Measurements from ENCODE around the gene TMEM201. TPM values are rescaled to one million over a fixed set of nuclear protein-coding genes. Genes with fewer than 3 reads are reported as not detected.

The TMEM201 gene
- total and polyA plus RNA-seq, 2 donors (not counting 3 experiments of a cell fraction or from before 2014, with no cell fraction given), result 8.3 to 24.8 TPM

DNA sequence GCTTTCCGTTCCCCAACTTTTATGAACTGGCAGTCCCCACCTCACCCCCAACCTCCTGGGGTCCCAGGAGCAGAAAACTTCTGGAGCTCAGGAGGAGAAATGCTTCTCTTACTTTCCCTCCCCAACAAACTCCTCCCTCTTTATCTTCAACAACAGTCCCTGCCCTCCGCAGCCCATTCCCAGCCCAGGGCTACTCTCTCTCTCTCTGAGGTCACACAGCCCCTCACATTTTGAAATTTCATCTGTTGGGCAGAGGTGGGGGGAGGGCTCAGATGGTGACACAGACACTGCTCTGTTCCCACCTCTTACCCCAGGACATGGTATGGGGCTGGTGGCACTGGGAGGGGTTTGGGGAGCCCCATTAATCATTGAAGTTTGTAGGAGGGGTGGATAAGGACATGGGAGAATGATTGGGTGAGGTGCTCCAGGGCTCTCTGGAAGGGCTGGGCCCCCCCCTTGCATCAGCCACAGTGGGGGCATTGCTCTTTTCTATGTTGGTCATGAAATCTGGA, 68.9 kb downstream of the TMEM201 start:
- dilution Hi-C loops (cut with MboI; ENCODE audit: extremely low pct_ligation_motif_present, low sequenced_read_pairs), result no loop called here
- FAIRE-seq (no peak), DNase-seq (ENCODE audit: low read depth, low spot score) (no peak)
- Histone ChIP-seq H3K4me1 (ENCODE audit: control insufficient read depth, extremely low read depth, insufficient read depth, low read length) (no peaks in the 10 kb centered on the region), H3K4me3 (replicated peaks in 1 of 3; ENCODE audit: insufficient read depth in 1 of 3, low read depth in 1 of 3, low read length in 3 of 3) (no peak overlapping the region), H3K27ac (ENCODE audit: insufficient read depth, low read depth, low read length) (no peak overlapping the region), H3K27me3 (ENCODE audit: control insufficient read depth in 2 of 2, insufficient read depth in 2 of 2, low read length in 2 of 2) (peaks cover 17 to 18% of the 10 kb centered on the region in 2 experiments), H3K4me2 (ENCODE audit: insufficient read depth, low read length) (no peak overlapping the region), H2AFZ (ENCODE audit: low read depth, low read length) (no peak overlapping the region), H3K9me3 (replicated peaks; ENCODE audit: control insufficient read depth, insufficient read depth, low read length) (no peaks in the 10 kb centered on the region), H3K9me1 (replicated peaks; ENCODE audit: control insufficient read depth, extremely low read depth, insufficient read depth, low read length) (no peaks in the 10 kb centered on the region), H3K9ac (replicated peaks; ENCODE audit: extremely low read depth, insufficient read depth, low read length) (no peak overlapping the region), H3K36me3 (ENCODE audit: control insufficient read depth in 2 of 2, extremely low read depth in 1 of 2, insufficient read depth in 2 of 2, low read length in 2 of 2) (no peaks in the 10 kb centered on the region), H3K79me2 (ENCODE audit: control insufficient read depth, insufficient read depth, low read length) (no peaks in the 10 kb centered on the region), H4K20me1 (replicated peaks; ENCODE audit: control insufficient read depth, extremely low read depth, insufficient read depth, low read length) (no peaks in the 10 kb centered on the region)
- ChIA-PET CTCF (no interaction called here), POLR2A (no interaction called here)
- TF ChIP-seq, protein P1, sequence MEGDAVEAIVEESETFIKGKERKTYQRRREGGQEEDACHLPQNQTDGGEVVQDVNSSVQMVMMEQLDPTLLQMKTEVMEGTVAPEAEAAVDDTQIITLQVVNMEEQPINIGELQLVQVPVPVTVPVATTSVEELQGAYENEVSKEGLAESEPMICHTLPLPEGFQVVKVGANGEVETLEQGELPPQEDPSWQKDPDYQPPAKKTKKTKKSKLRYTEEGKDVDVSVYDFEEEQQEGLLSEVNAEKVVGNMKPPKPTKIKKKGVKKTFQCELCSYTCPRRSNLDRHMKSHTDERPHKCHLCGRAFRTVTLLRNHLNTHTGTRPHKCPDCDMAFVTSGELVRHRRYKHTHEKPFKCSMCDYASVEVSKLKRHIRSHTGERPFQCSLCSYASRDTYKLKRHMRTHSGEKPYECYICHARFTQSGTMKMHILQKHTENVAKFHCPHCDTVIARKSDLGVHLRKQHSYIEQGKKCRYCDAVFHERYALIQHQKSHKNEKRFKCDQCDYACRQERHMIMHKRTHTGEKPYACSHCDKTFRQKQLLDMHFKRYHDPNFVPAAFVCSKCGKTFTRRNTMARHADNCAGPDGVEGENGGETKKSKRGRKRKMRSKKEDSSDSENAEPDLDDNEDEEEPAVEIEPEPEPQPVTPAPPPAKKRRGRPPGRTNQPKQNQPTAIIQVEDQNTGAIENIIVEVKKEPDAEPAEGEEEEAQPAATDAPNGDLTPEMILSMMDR (IDR thresholded peaks at IDR 0.05; ENCODE audit: extremely low read depth in 1 of 2, insufficient read depth in 1 of 2, low read depth in 1 of 2, low read length in 2 of 2), result no peak
- no peak for TF ChIP-seq POLR2A (IDR thresholded peaks at IDR 0.05; ENCODE audit: low read depth, low read length)
- TF ChIP-seq POLR2AphosphoS5 (IDR thresholded peaks at IDR 0.05; ENCODE audit: insufficient read depth, low read depth, low read length), result no peak
- no peak for TF ChIP-seq MYC (IDR thresholded peaks at IDR 0.05; ENCODE audit: low read depth, low read length)
- no peak for TF ChIP-seq GATA2 (IDR thresholded peaks at IDR 0.05; ENCODE audit: insufficient read depth, insufficient read length, low read depth, low read length)
- no peak for TF ChIP-seq JUN (IDR thresholded peaks at IDR 0.05; ENCODE audit: borderline replicate concordance, insufficient read depth, insufficient read length, low read depth)
- TF ChIP-seq FOS (IDR thresholded peaks at IDR 0.05; ENCODE audit: borderline replicate concordance, insufficient read depth, low read length), result no peak
- TF ChIP-seq, protein P2, sequence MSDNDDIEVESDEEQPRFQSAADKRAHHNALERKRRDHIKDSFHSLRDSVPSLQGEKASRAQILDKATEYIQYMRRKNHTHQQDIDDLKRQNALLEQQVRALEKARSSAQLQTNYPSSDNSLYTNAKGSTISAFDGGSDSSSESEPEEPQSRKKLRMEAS (IDR thresholded peaks at IDR 0.05; ENCODE audit: insufficient read depth, insufficient read length), result no peak
- TF ChIP-seq EZH2 (IDR thresholded peaks at IDR 0.05; ENCODE audit: borderline replicate concordance, low read depth, low read length, severe bottlenecking), result no peak
- no TSS peak for BruUV-seq (replicated peaks)
- intact Hi-C loops (cut with micrococcal nuclease), result no loop called here
